Stimulated activated CD4-positive, alpha-beta T cell treated with anti-CD3 and anti-CD28 coated beads, Interleukin-4, amount 100 ng/mL, for 1 hour (primary cell): ENCODE results near the gene PROZ.
A peak's percentile ranks its signal among the peaks of the same experiment; 100 is the strongest.

ENCODE experiments used
- DNase-seq: peaks from one replicate; pipeline ENCODE4 v3.0.0-alpha.2; 2020

The PROZ gene

GRCh38 chr13:113209336-113209758 lies 50.9 kb downstream of the PROZ start, which contains the start of gene CUL4A:
Gene CUL4A, plus strand, starts transcription at chr13:113209613. Its CDS starts 15 bp downstream, at chr13:113209628.
- DNase-seq: peak; percentile 78

DNA sequence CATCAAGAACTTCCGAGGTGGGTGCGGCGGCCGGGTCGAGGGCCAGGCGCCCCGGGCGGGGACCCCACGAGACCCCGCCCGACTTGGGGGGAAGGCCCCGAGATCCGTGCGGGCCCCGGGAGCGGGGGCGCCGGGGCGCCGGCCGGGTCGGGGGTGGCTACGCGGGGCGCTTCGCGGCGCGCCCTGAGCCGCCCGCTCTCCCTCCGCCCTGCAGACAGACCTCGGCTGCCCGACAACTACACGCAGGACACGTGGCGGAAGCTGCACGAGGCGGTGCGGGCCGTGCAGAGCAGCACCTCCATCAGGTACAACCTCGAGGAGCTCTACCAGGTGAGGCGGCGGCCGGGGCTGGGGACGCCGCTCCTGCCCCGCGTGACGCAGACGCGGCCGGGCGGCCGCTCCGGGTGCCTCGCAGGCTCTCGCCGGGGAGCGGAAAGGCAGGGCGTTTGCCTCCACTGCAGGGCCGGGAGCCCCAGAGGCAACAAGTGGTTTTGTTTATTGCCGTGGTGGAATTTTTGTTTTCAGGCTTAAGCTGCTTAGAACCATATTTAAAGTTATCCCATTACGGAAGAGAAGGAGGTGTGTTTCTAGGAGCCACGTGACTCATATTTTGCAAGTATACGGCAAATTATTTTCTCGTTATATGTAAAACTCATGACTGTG lies 51.4 kb downstream of the PROZ start:
- peak; percentile 68 for DNase-seq

DNA sequence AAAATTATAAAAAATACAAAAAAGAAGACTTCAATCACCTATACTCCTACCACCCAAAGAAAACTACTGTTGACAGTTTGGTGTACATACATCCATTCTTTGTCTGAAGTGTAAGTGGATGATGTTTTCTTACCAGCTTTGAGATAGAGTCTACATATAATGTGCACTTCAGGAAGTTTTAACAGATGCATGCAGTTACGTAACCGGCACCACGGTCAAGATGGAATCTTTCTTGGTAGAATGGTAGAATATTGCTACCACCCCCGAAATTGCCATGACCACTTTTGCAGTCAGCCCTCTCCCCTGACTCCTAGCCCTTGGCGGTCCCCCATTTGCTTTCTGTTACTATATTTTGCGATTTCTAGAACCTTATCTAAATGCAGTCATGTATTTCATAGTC lies 52.4 kb downstream of the PROZ start:
- no peak for DNase-seq

DNA sequence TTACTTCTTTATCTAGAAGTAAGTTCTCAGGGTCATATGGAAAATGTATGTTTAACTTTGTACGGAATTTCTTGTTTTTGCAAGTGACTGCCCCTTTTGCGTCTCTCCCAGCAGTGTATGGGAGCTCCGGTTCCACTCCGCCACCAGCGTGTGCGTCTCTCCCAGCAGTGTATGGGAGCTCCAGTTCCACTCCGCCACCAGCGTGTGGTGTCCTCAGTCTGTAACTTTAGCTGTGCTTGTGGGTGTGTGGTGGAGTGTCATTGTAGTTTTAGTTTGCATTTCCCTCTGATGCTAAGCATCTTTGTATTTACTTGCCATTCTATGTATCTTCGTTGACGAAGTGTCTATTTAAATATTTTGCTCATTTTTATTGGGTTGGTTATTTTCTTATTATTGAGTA lies 53.3 kb downstream of the PROZ start:
- DNase-seq: peak; percentile 14

DNA sequence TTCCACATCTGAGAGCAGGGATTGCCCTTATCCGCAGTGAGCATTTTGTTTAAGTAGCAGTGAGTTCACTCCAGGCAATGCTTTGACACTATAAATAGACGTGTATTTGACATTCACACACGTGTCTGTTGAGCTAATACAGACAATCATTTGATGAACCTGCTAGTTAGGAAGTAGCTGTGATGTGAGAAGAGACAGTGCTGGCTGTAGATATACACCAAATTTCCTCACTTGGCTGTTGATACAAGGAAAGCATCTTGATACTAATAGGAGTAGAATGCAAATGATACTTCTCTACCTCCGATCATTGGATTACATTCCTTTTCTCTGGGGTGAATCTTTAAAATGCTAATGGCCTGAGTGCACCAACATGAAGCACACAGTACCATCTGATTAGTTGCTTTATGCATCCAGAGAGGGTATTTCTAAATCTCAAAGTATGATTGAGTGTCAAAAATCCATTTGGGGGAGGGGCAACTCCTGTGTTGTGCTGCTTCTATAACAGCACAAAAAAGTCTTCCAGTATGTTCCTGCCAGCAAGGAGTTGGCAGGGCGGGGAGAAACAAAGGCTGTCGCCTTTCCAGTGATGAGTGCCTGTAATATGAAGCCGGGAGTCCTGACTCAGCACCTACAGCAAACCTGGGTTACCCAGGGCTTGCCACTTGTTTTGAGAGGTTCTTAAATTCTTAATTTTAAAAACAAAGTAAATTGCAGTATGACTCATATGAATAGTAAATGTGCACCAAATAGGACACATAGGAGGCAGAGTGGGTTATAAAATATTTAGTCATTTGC lies 58.0 kb downstream of the PROZ start:
- no peak for DNase-seq

DNA sequence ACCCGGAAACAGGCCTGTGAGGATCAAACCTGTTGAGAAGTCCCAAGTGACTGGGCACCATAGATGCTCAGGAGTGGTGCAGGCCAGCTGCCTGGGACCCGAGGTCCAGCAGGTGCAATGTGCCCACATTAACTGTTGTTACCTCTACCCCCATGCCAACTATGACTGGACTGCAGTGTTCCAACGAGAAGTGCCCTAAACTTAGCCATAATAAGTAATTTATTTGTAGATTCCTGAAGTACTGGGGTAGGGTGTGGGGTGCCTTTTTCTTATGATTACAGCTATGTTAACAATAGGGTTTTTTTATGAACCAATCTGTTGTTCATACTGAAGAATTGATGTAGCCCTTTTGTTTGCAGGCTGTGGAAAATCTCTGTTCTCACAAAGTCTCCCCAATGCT lies 60.1 kb downstream of the PROZ start:
- no peak for DNase-seq

- DNase-seq: no peak
Measured at GRCh38 chr13:113219256-113219940, 61.0 kb downstream of the PROZ start.

GRCh38 chr13:113220141-113220598 lies 61.7 kb downstream of the PROZ start:
- no peak for DNase-seq

DNA sequence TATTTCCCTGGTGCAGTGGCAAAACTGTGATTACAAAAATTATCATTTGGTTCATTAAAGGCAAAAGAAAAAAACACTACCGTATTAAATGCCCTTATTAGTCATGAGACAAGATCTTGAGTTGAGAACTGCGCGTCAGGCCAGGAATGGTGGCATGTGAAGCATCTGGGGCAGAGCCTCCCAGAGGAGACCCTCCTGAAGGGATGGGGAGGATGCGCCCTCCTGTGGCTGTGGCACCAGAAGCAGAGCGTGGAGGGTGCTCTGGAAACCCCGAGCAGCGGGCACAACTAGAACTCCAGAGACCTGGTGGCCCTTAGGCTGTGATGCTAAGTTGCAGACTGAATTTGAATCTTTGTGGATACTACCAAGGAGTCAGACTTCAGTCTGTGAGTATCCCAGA lies 62.4 kb downstream of the PROZ start:
- peak; percentile 15 for DNase-seq
